Measurements from ENCODE around the gene VAC14. TPM values are rescaled to one million over a fixed set of nuclear protein-coding genes. Genes with fewer than 3 reads are reported as not detected.

Gene VAC14
- total RNA-seq, 1 donor, result 37.1 TPM

DNA sequence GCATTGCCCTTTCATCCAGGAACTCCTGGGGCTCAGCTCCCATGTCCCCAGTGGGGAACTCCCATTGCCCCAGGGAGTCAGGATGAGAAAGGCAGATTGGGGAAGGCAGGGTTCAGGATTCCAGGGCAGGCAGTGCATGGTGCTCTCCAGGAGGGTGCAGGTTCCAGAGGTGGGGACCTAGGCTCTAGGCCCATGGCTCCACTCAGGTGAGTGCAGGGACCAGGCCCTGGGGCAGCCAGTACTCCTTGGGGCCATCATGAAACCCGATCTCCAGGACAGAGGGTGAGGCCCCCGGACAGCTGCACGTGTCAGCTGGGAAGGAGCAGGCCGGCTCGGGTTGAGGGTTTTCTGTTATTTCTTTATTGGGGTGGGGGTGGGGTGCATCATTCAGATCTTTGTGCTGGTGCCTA, 113.9 kb downstream of the VAC14 start:
- DNase-seq (ENCODE audit: low read depth), result no peak
- no peak overlapping the region for H3K4me3 ChIP-seq (ENCODE audit: low read depth, low read length)
- TF ChIP-seq, protein P1, sequence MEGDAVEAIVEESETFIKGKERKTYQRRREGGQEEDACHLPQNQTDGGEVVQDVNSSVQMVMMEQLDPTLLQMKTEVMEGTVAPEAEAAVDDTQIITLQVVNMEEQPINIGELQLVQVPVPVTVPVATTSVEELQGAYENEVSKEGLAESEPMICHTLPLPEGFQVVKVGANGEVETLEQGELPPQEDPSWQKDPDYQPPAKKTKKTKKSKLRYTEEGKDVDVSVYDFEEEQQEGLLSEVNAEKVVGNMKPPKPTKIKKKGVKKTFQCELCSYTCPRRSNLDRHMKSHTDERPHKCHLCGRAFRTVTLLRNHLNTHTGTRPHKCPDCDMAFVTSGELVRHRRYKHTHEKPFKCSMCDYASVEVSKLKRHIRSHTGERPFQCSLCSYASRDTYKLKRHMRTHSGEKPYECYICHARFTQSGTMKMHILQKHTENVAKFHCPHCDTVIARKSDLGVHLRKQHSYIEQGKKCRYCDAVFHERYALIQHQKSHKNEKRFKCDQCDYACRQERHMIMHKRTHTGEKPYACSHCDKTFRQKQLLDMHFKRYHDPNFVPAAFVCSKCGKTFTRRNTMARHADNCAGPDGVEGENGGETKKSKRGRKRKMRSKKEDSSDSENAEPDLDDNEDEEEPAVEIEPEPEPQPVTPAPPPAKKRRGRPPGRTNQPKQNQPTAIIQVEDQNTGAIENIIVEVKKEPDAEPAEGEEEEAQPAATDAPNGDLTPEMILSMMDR (IDR thresholded peaks at IDR 0.05; ENCODE audit: insufficient read depth, low read depth, low read length), result no peak

DNA sequence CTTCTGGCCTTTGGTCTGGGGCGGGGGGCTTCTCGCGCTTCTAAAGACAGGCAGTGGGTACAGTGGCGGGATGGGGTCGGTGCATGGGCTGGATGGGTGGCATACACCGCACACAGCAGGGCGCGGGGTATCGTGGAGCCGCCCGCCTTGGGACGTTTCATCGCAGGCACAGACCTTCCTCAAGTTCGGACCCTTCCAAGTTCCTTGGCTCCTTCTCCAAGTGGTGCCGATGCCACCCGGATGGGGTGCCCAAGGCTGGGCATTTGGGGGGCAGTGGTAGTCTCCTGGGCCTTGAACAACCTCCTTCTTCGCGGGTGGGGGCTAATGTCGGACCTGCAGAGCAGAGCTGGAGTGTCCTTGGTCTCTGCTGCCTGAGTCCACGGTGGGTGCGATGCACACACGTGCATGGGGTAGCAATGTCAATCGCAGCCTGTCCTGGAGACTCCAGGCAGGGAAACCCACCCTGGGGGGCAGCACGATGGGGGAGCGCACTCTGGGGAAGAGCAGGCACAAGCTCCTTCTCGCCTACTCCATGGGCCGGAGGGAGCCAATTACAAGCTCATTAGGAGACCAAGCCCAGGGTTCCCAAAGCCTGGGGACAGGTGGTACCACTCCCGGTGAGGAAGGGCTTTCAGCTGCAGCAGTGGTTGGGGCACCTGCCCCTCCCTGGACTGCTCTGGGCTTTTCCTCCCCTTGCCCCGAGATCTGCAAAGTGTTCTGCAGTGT, 114.4 kb downstream of the VAC14 start:
- TF ChIP-seq, protein P1 (IDR thresholded peaks at IDR 0.05; ENCODE audit: insufficient read depth, low read depth, low read length), result no peak
- DNase-seq (ENCODE audit: low read depth), result no peak
- H3K4me3 ChIP-seq (ENCODE audit: low read depth, low read length), result peak overlapping the region; percentile 36

DNA sequence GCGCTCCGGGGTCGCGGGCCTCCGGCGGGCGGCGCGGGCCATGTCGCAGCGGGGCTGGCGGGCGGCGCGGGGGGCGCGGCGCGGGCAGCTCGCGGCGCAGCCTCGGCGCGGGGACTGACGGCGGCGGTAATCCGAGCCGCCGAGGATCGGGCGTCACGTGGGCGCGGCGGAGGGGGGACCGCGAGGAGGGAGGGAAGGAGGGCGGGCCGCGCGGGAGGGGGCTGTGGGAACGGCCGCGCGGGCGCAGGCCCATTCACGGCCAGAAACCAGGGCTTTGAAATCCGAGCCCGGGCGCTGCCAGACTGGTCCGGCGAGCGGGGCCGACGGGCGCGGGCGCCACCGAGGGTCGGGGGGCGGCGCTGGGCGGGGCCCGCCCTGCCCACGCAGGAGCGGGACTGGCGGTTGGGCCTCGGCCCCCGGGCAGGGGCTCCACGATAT, 115.0 kb downstream of the VAC14 start, which contains the start of gene MTSS2:
TSS of gene MTSS2 (minus strand) at position 116 of the 438 bp plus-strand sequence. CDS start 262 bp downstream, outside the sequence.
- TF ChIP-seq, protein P1 (IDR thresholded peaks at IDR 0.05; ENCODE audit: insufficient read depth, low read depth, low read length), result no peak
- DNase-seq (ENCODE audit: low read depth), result peak; percentile 93
- peak within 1 kb of the TSS; percentile 87 for H3K4me3 ChIP-seq (ENCODE audit: low read depth, low read length)

DNA sequence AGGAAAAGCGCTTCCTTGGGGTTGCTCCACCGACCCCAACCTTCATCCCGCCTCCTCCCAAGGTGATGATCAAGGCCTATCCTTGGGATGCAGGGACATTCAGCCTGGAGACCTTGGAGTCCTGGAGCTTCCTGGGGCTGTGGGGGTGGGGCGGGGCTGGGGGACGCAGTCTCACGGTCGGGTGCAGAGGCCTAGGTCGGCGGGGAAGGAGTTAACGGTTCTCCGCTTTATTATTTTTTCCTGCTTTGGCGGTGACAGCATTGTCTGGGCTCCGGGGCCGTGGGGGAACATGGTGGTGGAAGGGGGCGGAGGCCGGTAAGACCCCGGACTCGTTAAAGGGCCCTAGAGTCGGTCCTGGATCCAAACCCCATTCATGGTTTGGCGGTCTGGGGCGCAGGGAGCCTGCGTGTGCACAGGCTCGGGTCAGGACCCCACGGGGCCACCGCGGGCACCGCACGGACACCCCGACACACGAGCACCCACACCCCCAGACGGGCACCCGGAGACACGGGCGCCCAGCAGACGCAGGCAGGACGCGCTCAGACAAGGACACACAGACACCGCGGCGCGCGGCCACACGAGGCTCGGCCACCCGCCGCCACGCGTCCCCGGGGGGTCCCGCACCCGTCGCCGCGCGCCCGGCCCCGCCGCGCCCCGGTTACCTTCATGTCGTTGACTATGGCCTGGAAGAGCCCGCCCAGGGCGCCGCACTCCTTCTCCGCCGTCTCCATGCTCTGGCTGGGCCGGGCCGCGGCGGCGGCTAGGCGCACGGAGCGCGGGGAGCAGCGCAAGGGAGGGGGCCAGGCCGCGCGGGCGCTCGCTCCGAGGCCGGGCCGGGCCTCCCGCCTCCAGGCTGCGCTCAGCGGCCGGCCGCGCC, 115.7 kb downstream of the VAC14 start:
- TF ChIP-seq, protein P1 (IDR thresholded peaks at IDR 0.05; ENCODE audit: insufficient read depth, low read depth, low read length), result no peak
- peak overlapping the region; percentile 87 for H3K4me3 ChIP-seq (ENCODE audit: low read depth, low read length)
- DNase-seq (ENCODE audit: low read depth), result no peak

DNA sequence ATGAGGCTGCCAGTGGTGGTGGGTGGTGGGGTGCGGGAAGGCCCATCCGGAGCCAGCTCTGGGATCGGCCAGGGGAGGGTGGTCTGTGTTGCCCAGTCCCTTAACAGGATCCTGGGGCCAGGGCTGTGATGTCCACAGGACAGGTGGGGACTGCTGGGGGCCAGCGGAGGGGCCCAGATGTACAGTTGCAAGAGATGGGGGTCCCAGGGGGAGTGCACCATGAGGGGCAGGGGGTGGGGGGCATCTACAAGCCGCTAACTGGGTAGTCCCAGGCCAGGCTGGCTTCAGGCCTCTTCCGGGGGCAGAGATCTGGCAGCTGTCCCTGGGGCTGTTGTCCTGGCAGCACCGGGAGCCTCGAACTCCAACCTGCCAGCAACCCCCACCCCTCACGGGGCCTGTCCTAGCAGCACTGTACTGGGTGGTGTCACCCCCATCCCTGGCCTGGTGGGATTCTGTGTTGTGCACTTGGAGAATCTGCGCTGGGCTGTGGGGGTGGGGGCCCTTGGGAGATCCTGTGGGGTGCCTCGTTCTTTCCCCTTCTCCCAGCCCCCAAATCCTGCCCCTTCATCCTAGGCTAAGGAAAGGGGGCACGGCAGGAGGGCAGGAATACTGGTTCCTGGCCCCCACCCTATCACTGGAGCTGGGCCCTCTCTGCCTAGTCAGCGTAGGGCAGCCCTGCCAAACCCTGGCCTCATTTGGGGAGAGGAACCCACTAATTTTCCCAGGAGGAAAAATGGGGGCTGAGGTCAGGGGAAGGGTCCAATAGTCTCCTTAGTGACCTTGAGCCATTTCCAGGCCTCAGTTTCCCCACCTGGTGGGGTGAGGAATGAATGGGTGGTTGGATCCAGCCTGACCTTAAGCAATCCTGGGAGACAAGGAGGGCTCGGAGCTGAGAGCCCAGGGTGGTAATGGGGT, 116.6 kb downstream of the VAC14 start:
- H3K4me3 ChIP-seq (ENCODE audit: low read depth, low read length), result peak overlapping the region; percentile 87
- TF ChIP-seq, protein P1 (IDR thresholded peaks at IDR 0.05; ENCODE audit: insufficient read depth, low read depth, low read length), result no peak
- no peak for DNase-seq (ENCODE audit: low read depth)

Data from fibroblast of villous mesenchyme (primary cell).